Cardiac muscle cell (in vitro differentiated cells and primary cell): ENCODE data around the gene TMEM35A. TPM values are rescaled to one million over a fixed set of nuclear protein-coding genes. Genes with fewer than 3 reads are reported as not detected.

Experiments
- DNase-seq, 2 donors: peaks; one replicate each; pipeline versions ENCODE4 v3.0.0 to v3.0.0-alpha.2; 2010 to 2017; ENCODE audit warnings: low read depth in 1 of 2, low spot score in 1 of 2
- H3K27ac ChIP-seq: fragments of 200-600 bp; sonication (generic); 2 replicates; pipeline ENCODE4 v1.5.1; 2016
- H3K27me3 ChIP-seq: fragments of 200-600 bp; sonication (generic); 2 replicates; pipeline ENCODE4 v1.6.0; 2016; ENCODE audit warnings: control low read depth
- H3K36me3 ChIP-seq: fragments of 200-600 bp; sonication (generic); 2 replicates; pipeline ENCODE4 v1.5.1; 2016; ENCODE audit warnings: control low read depth
- H3K4me1 ChIP-seq: fragments of 200-600 bp; sonication (generic); 2 replicates; pipeline ENCODE4 v1.8.1; 2017; ENCODE audit warnings: low read depth, mild to moderate bottlenecking, mixed run types
- H3K4me3 ChIP-seq: fragments of 200-600 bp; sonication (generic); 2 replicates; pipeline ENCODE4 v1.5.1; 2016; ENCODE audit warnings: mild to moderate bottlenecking
- H3K9me3 ChIP-seq: fragments of 200-600 bp; sonication (generic); 2 replicates; pipeline ENCODE4 v1.5.1; 2017; ENCODE audit warnings: low read depth, mild to moderate bottlenecking, control low read depth
- polyA plus RNA-seq: library from polyadenylated mRNA; unstranded; fragments of >200 nt; fragmentation: Nextera tagmentation; extraction: Ambion mirVana; gene quantifications from 2 replicates; pipeline ENCODE4 v1.2.1, GENCODE V29; 2016
- total RNA-seq: library from RNA; depleted of rRNA; stranded (reverse); fragments of >200 nt; gene quantifications from 2 replicates; pipeline ENCODE4 v1.2.3, GENCODE V29; 2016
- TF ChIP-seq, protein P1 (sequence below): IDR thresholded peaks from 2 replicates; pipeline ENCODE4 v1.5.1; 2012; ENCODE audit warnings: low read depth, mild to moderate bottlenecking, low read length

Gene TMEM35A, protein sequence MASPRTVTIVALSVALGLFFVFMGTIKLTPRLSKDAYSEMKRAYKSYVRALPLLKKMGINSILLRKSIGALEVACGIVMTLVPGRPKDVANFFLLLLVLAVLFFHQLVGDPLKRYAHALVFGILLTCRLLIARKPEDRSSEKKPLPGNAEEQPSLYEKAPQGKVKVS
- total RNA-seq (5.7 and 7.2 TPM in 2 replicates), polyA plus RNA-seq (9.6 and 10.2 TPM in 2 replicates)

DNA sequence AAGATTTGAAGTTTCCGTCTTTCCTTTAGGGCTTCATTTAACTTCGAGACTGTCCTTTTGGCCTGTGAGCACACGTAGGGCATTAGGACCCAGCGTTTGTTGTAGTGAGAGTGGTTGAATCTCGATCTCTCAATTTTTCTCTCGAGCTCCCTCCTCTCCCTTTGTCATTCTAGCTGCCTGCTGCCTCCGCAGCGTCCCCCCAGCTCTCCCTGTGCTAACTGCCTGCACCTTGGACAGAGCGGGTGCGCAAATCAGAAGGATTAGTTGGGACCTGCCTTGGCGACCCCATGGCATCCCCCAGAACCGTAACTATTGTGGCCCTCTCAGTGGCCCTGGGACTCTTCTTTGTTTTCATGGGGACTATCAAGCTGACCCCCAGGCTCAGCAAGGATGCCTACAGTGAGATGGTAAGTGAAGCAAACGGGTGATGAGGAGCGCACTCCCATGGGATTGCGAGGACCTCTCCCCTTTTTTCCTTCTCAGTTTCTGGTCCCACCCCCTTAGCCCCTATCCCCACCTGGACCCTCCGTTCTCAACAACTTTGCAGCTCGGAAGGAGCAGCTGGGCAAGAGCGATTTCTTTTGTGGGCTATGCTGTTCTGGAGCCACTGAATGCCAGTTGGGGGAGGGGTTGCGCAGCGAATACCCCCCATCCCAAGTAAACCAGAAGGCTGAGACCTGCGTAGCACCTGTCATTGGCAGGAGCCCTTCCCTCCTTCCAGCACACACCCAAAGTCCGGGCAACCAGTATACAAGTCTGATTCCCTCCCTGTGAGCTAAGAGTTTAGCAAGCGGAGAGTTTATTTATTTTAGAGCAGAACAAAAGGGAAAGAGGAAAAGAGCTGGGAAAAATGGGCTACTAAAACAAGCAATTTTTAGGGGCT is at the start of gene TMEM35A:
Gene TMEM35A (plus strand): TSS at position 164 of the 883 bp plus-strand sequence. CDS start 124 bp downstream, at position 288.
- peak; percentile 38 to 53 for DNase-seq
- TF ChIP-seq, protein P1, sequence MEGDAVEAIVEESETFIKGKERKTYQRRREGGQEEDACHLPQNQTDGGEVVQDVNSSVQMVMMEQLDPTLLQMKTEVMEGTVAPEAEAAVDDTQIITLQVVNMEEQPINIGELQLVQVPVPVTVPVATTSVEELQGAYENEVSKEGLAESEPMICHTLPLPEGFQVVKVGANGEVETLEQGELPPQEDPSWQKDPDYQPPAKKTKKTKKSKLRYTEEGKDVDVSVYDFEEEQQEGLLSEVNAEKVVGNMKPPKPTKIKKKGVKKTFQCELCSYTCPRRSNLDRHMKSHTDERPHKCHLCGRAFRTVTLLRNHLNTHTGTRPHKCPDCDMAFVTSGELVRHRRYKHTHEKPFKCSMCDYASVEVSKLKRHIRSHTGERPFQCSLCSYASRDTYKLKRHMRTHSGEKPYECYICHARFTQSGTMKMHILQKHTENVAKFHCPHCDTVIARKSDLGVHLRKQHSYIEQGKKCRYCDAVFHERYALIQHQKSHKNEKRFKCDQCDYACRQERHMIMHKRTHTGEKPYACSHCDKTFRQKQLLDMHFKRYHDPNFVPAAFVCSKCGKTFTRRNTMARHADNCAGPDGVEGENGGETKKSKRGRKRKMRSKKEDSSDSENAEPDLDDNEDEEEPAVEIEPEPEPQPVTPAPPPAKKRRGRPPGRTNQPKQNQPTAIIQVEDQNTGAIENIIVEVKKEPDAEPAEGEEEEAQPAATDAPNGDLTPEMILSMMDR, result no peak
- Histone ChIP-seq H3K9me3 (no peaks in the 10 kb centered on the region), H3K4me1 (no peaks in the 10 kb centered on the region), H3K4me3 (peak within 1 kb of the TSS; percentile 34), H3K27ac (no peak within 1 kb of the TSS), H3K27me3 (no peaks in the 10 kb centered on the region), H3K36me3 (no peaks in the 10 kb centered on the region)

DNA sequence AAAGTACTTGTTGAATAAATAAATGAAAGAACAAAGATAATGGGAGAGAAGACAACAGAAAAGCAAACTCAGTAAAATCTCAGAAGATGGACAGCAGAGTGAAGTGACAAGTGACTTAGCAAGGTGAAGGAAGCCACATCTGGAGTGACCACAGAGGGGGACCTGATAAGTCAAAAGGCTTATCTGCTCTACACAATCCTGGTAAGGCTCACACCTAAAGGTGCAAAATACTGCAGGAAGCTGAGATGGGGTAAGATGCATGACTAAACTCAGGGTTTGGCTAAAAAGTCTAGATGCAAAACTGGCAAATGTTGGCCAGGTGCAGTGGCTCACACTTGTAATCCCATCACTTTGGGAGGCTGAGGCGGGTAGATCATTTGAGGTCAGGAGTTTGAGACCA is 49.0 kb upstream of the TMEM35A start:
- H3K27me3 ChIP-seq, result no peaks in the 10 kb centered on the region
- TF ChIP-seq, protein P1, result no peak
- H3K36me3 ChIP-seq, result no peaks in the 10 kb centered on the region
- no peak for DNase-seq
- H3K4me1 ChIP-seq, result no peaks in the 10 kb centered on the region
- H3K4me3 ChIP-seq, result no peak overlapping the region
- H3K27ac ChIP-seq, result no peak overlapping the region
- no peaks in the 10 kb centered on the region for H3K9me3 ChIP-seq

DNA sequence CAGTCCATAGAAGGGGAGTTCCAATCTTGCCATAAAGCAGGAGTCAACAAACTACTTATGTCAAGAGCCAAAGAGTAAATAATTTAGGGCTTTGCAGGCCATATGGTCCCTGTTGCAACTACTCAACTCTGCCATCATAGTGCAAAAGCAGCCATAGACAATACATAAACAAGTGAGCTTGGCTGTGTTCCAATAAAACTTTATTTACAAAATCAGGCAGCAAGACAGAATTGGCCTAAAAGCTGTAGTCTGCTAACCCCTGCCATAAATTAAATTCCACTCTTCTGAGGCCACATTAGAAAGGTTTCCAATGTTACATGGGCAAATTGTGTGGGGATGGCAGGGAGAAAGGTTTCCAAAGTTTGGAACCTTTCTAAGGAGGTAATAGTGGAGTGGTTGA is 41.4 kb upstream of the TMEM35A start:
- TF ChIP-seq, protein P1, result no peak
- Histone ChIP-seq H3K9me3 (no peaks in the 10 kb centered on the region), H3K27ac (no peak overlapping the region), H3K36me3 (peaks cover 5% of the 10 kb centered on the region), H3K4me1 (no peaks in the 10 kb centered on the region), H3K4me3 (no peak overlapping the region), H3K27me3 (no peaks in the 10 kb centered on the region)
- DNase-seq, result no peak

DNA sequence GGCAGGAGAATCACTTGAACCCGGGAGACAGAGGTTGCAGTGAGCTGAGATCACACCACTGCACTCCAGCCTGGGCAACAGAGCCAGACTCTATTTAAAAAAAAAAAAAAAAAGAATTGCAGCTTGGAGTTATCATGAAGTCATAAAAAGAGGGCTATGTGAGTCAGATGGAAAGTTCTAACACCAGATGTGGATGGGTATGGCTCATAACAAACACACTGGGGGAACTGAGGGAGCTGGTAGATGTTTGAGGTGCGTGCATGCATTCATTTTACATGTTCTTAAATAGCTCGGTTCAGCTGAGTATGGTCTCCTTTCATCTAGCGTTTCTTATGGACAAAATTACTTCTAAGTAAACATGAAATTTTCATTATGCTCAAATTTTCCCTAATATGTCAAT is 38.5 kb upstream of the TMEM35A start:
- no peaks in the 10 kb centered on the region for H3K4me1 ChIP-seq
- TF ChIP-seq, protein P1, result no peak
- H3K4me3 ChIP-seq, result no peak overlapping the region
- H3K27me3 ChIP-seq, result no peaks in the 10 kb centered on the region
- peaks cover 5% of the 10 kb centered on the region for H3K36me3 ChIP-seq
- no peaks in the 10 kb centered on the region for H3K9me3 ChIP-seq
- DNase-seq, result no peak
- no peak overlapping the region for H3K27ac ChIP-seq

DNA sequence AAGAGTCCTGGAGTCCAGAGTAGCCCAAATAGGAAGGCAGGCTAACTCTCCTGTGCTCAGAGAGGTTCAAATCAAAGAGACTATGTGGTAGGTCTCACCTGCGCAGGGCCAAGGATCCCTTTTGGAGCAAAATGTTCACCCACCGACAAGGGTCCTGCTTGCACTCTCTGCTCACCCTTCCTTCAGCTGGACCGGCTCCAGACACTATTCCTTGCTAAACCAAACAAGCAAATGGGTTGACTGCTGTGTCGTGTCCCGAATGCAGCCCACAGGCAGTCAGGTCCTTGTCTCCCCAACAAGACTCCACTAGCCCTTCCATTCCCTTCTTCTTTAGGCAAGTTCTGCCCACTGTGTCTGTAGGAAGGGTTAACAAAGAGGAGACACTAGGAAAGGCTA is 27.5 kb upstream of the TMEM35A start:
- Histone ChIP-seq H3K27me3 (no peaks in the 10 kb centered on the region), H3K4me1 (no peaks in the 10 kb centered on the region), H3K9me3 (no peaks in the 10 kb centered on the region), H3K4me3 (peak overlapping the region; percentile 55), H3K36me3 (no peaks in the 10 kb centered on the region), H3K27ac (peak overlapping the region; percentile 80)
- DNase-seq, result no peak
- TF ChIP-seq, protein P1, result no peak
